Hepatocyte (in vitro differentiated cells): ENCODE data around the gene PLCH2.

Experiments used
- CTCF ChIP-seq: fragments of 200-600 bp; sonication (generic); IDR thresholded peaks from 2 replicates; pipeline ENCODE4 v1.5.1; 2016; ENCODE audit warnings: antibody characterized with exemption, mild to moderate bottlenecking; ENCODE audit not compliant: poor library complexity
- EZH2phosphoT487 ChIP-seq: fragments of 200-600 bp; sonication (generic); IDR thresholded peaks from one replicate; pipeline ENCODE4 v1.6.1; 2018; ENCODE audit warnings: antibody characterized with exemption, mild to moderate bottlenecking, low read depth, moderate library complexity; ENCODE audit not compliant: unreplicated experiment, severe bottlenecking

- no peak for TF ChIP-seq EZH2phosphoT487
- no peak for TF ChIP-seq CTCF
These were observed 13.3 kb upstream of the PLCH2 start for GRCh38 chr1:2462819-2463218.
